ENCODE results near the gene SGSM2. TPM values are rescaled to one million over a fixed set of nuclear protein-coding genes. Genes with fewer than 3 reads are reported as not detected.
A peak's percentile ranks its signal among the peaks of the same experiment; 100 is the strongest.

SGSM2 gene
- total RNA-seq, 6 experiments from 2014 or later = 22.4 to 28.2 (median 26.1) TPM

DNA sequence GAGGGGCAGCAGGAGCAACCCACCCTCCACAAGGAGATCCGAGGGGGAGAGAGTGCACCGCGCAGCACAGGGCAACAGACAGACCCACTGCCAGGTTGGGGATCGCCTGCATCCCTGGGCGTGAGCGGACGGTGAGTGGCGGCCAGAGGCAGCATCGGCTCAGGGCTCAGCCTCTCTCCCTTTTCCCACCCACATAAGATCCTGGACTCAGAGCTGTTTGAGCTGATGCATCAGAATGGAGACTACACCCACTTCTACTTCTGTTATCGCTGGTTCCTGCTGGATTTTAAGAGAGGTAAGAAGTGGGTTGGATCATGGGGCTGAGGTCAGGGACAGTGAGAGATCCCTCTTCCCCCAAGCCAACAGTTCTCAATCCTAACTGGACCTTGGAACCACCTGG is 40.4 kb downstream of the SGSM2 start:
- TF ChIP-seq, protein P1, sequence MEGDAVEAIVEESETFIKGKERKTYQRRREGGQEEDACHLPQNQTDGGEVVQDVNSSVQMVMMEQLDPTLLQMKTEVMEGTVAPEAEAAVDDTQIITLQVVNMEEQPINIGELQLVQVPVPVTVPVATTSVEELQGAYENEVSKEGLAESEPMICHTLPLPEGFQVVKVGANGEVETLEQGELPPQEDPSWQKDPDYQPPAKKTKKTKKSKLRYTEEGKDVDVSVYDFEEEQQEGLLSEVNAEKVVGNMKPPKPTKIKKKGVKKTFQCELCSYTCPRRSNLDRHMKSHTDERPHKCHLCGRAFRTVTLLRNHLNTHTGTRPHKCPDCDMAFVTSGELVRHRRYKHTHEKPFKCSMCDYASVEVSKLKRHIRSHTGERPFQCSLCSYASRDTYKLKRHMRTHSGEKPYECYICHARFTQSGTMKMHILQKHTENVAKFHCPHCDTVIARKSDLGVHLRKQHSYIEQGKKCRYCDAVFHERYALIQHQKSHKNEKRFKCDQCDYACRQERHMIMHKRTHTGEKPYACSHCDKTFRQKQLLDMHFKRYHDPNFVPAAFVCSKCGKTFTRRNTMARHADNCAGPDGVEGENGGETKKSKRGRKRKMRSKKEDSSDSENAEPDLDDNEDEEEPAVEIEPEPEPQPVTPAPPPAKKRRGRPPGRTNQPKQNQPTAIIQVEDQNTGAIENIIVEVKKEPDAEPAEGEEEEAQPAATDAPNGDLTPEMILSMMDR (IDR thresholded peaks at IDR 0.05) = no peak
- 0 out of 2 replicates have a peak, but pooled peaks cover 3% of the 10 kb centered on the region for H3K36me3 Mint-ChIP-seq (ENCODE audit: low read depth)
- no peak for DNase-seq

DNA sequence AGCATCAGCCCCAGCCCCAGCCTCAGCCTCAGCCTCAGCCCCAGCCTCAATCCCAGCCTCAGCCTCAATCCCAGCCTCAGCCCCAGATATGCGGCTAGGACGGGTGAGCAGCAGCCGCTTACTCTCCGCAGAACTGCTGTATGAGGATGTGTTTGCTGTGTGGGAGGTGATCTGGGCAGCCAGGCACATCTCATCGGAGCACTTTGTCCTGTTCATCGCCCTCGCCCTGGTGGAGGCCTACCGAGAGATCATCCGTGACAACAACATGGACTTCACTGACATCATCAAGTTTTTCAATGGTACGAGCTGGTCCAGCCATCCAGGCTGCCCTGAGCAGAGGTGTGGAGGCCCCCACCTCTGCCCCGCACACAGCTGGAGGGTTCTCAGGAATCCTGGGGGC is 41.6 kb downstream of the SGSM2 start:
- H3K4me3 Mint-ChIP-seq = no peak overlapping the region
- no peak for DNase-seq
- H3K36me3 Mint-ChIP-seq (ENCODE audit: low read depth) = 0 out of 2 replicates have a peak, but pooled peaks cover 3% of the 10 kb centered on the region
- peaks cover 9% of the 10 kb centered on the region for H3K27me3 Mint-ChIP-seq (ENCODE audit: insufficient read depth)
- H3K4me1 Mint-ChIP-seq (ENCODE audit: low read depth) = peaks cover 21% of the 10 kb centered on the region
- no peaks in the 10 kb centered on the region for H3K9me3 Mint-ChIP-seq
- TF ChIP-seq, protein P1 (IDR thresholded peaks at IDR 0.05) = no peak
- no peak overlapping the region for H3K27ac Mint-ChIP-seq

More for the DNA sequence above, 40.4 kb downstream of the SGSM2 start:
- Mint-ChIP-seq H3K4me1 (ENCODE audit: low read depth) (peaks cover 11% of the 10 kb centered on the region), H3K9me3 (no peaks in the 10 kb centered on the region), H3K27ac (no peak overlapping the region), H3K27me3 (ENCODE audit: insufficient read depth) (peaks cover 7% of the 10 kb centered on the region; the same call in 1 of the 2 replicates), H3K4me3 (no peak overlapping the region)

DNA sequence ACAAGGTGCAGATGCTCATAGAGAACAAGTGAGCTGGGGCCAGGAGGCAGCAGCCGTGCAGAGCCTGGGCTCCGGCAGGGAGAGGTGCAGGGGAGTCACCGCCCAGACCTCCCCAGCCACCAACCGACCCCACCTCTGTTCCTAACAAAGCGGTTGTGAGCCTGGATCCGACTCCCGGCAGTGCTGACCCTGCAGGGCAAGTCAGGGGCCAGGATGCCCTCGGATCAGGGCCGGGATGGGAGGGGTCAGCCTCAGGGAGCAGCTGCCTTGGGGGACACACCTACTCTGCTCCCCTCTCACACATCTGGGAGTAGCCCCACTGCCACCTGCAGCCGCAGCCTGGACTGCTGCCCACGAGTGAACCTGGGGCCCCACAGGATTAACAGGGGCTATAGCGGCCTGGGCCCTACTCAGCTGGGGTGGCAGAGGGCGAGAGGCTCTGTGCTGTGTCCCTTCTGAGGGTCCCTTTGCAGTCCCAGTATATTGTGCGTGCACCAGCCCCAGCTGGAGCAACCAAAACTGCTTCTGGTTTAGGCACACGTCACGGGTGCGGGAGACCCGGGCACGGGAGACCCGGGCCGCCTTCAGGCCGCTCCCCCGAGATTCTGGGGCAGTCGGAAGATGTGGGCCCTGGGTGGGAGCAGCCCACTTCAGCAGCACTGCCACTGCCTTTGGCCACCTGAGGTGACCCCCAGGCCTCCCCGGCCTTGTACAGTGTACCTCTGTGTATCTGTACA is 42.4 kb downstream of the SGSM2 start:
- DNase-seq = no peak
- H3K27ac Mint-ChIP-seq = peak overlapping the region; percentile 71; the same call in 1 of the 2 replicates
- H3K4me1 Mint-ChIP-seq (ENCODE audit: low read depth) = peaks cover 23% of the 10 kb centered on the region
- peaks cover 12% of the 10 kb centered on the region for H3K27me3 Mint-ChIP-seq (ENCODE audit: insufficient read depth)
- TF ChIP-seq, protein P1 (IDR thresholded peaks at IDR 0.05) = no peak
- H3K9me3 Mint-ChIP-seq = no peaks in the 10 kb centered on the region
- 0 out of 2 replicates have a peak, but pooled peaks cover 3% of the 10 kb centered on the region for H3K36me3 Mint-ChIP-seq (ENCODE audit: low read depth)
- H3K4me3 Mint-ChIP-seq = no peak overlapping the region

DNA sequence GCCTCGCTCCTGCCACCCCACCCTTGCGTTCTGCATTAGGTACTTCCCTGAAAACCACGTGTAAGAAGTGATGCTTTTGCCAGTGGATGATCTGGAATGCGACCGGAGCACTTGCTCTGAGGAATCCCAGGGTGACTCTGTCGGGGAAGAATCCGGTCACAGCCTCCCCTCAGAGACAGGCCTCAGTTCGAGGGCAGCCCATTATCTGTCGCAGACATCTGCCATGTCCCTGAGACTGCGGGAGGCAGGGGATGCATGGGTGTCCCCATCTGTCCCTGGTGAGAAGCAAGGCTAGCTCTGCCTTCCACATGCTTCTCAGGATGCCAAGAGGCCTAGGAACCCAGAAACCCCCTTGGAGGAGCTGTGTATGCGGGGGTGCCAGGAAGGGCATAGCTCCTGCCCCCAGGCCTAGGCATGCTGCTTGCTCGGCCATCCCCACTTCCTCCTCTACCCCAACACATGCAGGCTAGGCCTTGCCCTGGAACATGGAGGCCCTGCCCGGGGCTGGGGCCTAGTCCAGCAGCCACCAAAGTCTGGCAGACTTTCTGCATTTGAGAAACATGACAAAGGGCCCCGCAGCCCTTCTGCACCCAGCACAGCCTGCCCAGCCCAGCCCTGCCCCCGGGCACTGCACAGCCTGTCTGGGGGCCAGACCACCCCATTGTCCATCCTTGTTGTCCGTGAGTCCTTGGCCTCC is 43.1 kb downstream of the SGSM2 start:
- no peak overlapping the region for H3K4me3 Mint-ChIP-seq
- no peaks in the 10 kb centered on the region for H3K9me3 Mint-ChIP-seq
- peaks cover 12% of the 10 kb centered on the region for H3K27me3 Mint-ChIP-seq (ENCODE audit: insufficient read depth)
- DNase-seq = no peak
- H3K36me3 Mint-ChIP-seq (ENCODE audit: low read depth) = 0 out of 2 replicates have a peak, but pooled peaks cover 3% of the 10 kb centered on the region
- H3K27ac Mint-ChIP-seq = peak overlapping the region; percentile 71
- peaks cover 23% of the 10 kb centered on the region for H3K4me1 Mint-ChIP-seq (ENCODE audit: low read depth)
- TF ChIP-seq, protein P1 (IDR thresholded peaks at IDR 0.05) = no peak

DNA sequence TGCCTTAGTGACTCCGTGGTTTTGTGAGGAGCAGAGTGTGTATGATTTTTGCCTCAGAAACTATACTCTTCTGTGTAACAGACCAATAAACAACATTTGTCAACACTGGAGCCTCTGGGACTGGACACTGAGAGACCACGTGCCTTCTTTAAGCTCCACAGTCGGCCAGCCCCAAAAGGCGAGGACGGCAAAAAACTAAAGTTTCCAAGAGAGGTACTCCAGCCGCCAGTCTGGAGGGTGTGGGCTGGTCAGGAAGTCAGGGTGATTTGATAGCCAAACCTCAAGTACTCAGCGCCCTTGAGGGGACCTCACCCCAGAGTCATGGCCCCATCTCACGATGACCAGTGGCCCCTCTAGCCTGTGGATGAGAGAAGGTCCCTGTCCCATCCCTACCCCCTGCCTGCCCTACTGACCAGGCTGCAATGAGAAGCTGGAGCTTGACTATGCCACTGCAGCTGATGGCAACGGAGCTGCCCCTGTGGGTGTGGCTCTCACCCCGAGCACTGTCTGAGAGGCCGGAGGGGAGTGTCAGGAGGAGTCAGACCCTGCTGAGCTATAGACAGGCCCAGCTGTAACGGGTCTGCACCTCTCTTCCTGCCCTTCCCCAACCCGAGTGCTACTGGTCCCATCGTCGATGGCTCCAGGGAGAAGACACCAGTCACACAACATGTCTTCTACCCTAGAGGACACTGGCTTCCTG is 43.8 kb downstream of the SGSM2 start:
- peaks cover 12% of the 10 kb centered on the region for H3K27me3 Mint-ChIP-seq (ENCODE audit: insufficient read depth)
- no peaks in the 10 kb centered on the region for H3K9me3 Mint-ChIP-seq
- TF ChIP-seq, protein P1 (IDR thresholded peaks at IDR 0.05) = no peak
- peak overlapping the region; percentile 71 for H3K27ac Mint-ChIP-seq
- H3K4me1 Mint-ChIP-seq (ENCODE audit: low read depth) = peaks cover 23% of the 10 kb centered on the region
- 0 out of 2 replicates have a peak, but pooled peaks cover 3% of the 10 kb centered on the region for H3K36me3 Mint-ChIP-seq (ENCODE audit: low read depth)
- no peak overlapping the region for H3K4me3 Mint-ChIP-seq
- DNase-seq = no peak
